Breast epithelium (tissue), 3 donors: Measurements from ENCODE around the gene BCAT1.

Source experiments
- CTCF ChIP-seq, 3 donors: fragments of 450-650 bp; IDR thresholded peaks; one replicate each; pipeline ENCODE4 v1.5.1; 2016 to 2017; ENCODE audit warnings: antibody characterized with exemption in 3 of 3, mild to moderate bottlenecking in 3 of 3, moderate library complexity in 3 of 3
- POLR2A ChIP-seq: fragments of 450-650 bp; IDR thresholded peaks from one replicate; pipeline ENCODE4 v1.6.1; 2016; ENCODE audit warnings: antibody characterized with exemption, mild to moderate bottlenecking, moderate library complexity

GRCh38 chr12:24872211-24872610 is 76.7 kb downstream of the BCAT1 start:
- TF ChIP-seq POLR2A = no peak
- no peak for TF ChIP-seq CTCF (IDR thresholded peaks at IDR 0.05)
